NCI-H1092 treated with DMSO at 0.1 percent for 48 hours (cell line): ENCODE results near the gene EPS8L1.
"Not testable (repeated sequence)": the region's sequence is repeated elsewhere in the genome, so short reads cannot be mapped to it uniquely, and the experiment has no call there.

Experiments
- DNase-seq: peaks from one replicate; lab custom pipeline; 2025; lab: John Stamatoyannopoulos, UW

EPS8L1 gene

GRCh38 chr19:55075371-55075998 is at the start of gene EPS8L1:
Gene EPS8L1 (plus strand): TSS chr19:55075869. CDS start chr19:55076445, 576 bp downstream.
- DNase-seq: no peak

- not testable (repeated sequence) for DNase-seq
Observed at GRCh38 chr19:55027140-55027471, 48.6 kb upstream of the EPS8L1 start.

- no peak for DNase-seq
Observed at GRCh38 chr19:55027472-55028337, 48.0 kb upstream of the EPS8L1 start.

- DNase-seq: no peak
Observed at GRCh38 chr19:55028757-55029156, 46.9 kb upstream of the EPS8L1 start.

GRCh38 chr19:55031178-55031577 is 44.5 kb upstream of the EPS8L1 start:
- no peak for DNase-seq

GRCh38 chr19:55032170-55032800 is 43.4 kb upstream of the EPS8L1 start:
- DNase-seq: no peak

- DNase-seq: not testable (repeated sequence)
Observed at GRCh38 chr19:55032976-55033643, 42.6 kb upstream of the EPS8L1 start.

- no peak for DNase-seq
Observed at GRCh38 chr19:55034751-55035150, 40.9 kb upstream of the EPS8L1 start.

- DNase-seq: no peak
Observed at GRCh38 chr19:55036058-55036457, 39.6 kb upstream of the EPS8L1 start.

- not testable (repeated sequence) for DNase-seq
Observed at GRCh38 chr19:55037603-55038002, 38.1 kb upstream of the EPS8L1 start.

GRCh38 chr19:55040654-55041053 is 35.0 kb upstream of the EPS8L1 start:
- not testable (repeated sequence) for DNase-seq

- DNase-seq: no peak
Observed at GRCh38 chr19:55041244-55041626, 34.4 kb upstream of the EPS8L1 start.

GRCh38 chr19:55041627-55042343 is 33.9 kb upstream of the EPS8L1 start:
- DNase-seq: no peak

GRCh38 chr19:55042344-55042678 is 33.4 kb upstream of the EPS8L1 start:
- no peak for DNase-seq

GRCh38 chr19:55042688-55043087 is 33.0 kb upstream of the EPS8L1 start:
- no peak for DNase-seq

GRCh38 chr19:55044286-55044685 is 31.4 kb upstream of the EPS8L1 start:
- DNase-seq: no peak

GRCh38 chr19:55044771-55045716 is 30.6 kb upstream of the EPS8L1 start:
- no peak for DNase-seq

GRCh38 chr19:55046975-55047622 is 28.6 kb upstream of the EPS8L1 start:
- no peak for DNase-seq

GRCh38 chr19:55047951-55048350 is 27.7 kb upstream of the EPS8L1 start:
- DNase-seq: no peak

- DNase-seq: no peak
Observed at GRCh38 chr19:55048446-55048845, 27.2 kb upstream of the EPS8L1 start.
